Vagina (tissue), 2 donors: Measurements from ENCODE around the gene CACHD1.

Experiments
- CTCF ChIP-seq, 3 experiments: fragments of 450-650 bp in 2 of 3; fragments of 200-600 bp in 1 of 3; sonication (generic) in 1 of 3; IDR thresholded peaks; one replicate each; pipeline ENCODE4 v1.5.1; 2017 to 2019; ENCODE audit warnings: antibody characterized with exemption in 3 of 3, mild to moderate bottlenecking in 2 of 3, moderate library complexity in 2 of 3
- POLR2A ChIP-seq, 2 donors: fragments of 450-650 bp; IDR thresholded peaks; one replicate each; pipeline ENCODE4 v1.6.1; 2017; ENCODE audit warnings: antibody characterized with exemption in 2 of 2, mild to moderate bottlenecking in 2 of 2, moderate library complexity in 2 of 2

- TF ChIP-seq POLR2A (IDR thresholded peaks at IDR 0.05) = no peak
- no peak for TF ChIP-seq CTCF (IDR thresholded peaks at IDR 0.05)
These were observed 16.3 kb downstream of the CACHD1 start for GRCh38 chr1:64486193-64486592.
